Mucosa of rectum (tissue), 2 donors: ENCODE measurements around the gene IL11RA.

Experiments
- H3K27ac ChIP-seq, 2 donors: one replicate each; pipeline ENCODE4 v1.7.0; 2013; ENCODE audit warnings: inconsistent platforms in 2 of 2, low read depth in 2 of 2, low read length in 2 of 2
- H3K27me3 ChIP-seq, 2 donors: one replicate each; pipeline ENCODE4 v1.7.0; 2013; ENCODE audit warnings: low read length in 2 of 2; ENCODE audit not compliant: control insufficient read depth in 2 of 2, insufficient read depth in 2 of 2
- H3K36me3 ChIP-seq, 2 donors: one replicate each; pipeline ENCODE4 v1.7.0; 2013; ENCODE audit warnings: low read length in 2 of 2; ENCODE audit not compliant: control insufficient read depth in 2 of 2, insufficient read depth in 2 of 2
- H3K4me1 ChIP-seq, 2 donors: one replicate each; pipeline ENCODE4 v1.7.0; 2013; ENCODE audit warnings: low read length in 2 of 2, mild to moderate bottlenecking in 1 of 2; ENCODE audit not compliant: control insufficient read depth in 2 of 2, insufficient read depth in 2 of 2
- H3K4me3 ChIP-seq, 2 donors: one replicate each; pipeline ENCODE4 v1.7.0; 2013; ENCODE audit warnings: low read length in 2 of 2
- H3K9ac ChIP-seq, 2 donors: one replicate each; pipeline ENCODE4 v1.7.0; 2013; ENCODE audit warnings: low read length in 2 of 2, low read depth in 1 of 2, mild to moderate bottlenecking in 1 of 2
- H3K9me3 ChIP-seq, 2 donors: one replicate each; pipeline ENCODE4 v1.7.0; 2013; ENCODE audit warnings: low read length in 2 of 2; ENCODE audit not compliant: control insufficient read depth in 2 of 2
- donor health status: healthy.
- donor health status: Normal muscosa, but diverticular disease.

Gene IL11RA

DNA sequence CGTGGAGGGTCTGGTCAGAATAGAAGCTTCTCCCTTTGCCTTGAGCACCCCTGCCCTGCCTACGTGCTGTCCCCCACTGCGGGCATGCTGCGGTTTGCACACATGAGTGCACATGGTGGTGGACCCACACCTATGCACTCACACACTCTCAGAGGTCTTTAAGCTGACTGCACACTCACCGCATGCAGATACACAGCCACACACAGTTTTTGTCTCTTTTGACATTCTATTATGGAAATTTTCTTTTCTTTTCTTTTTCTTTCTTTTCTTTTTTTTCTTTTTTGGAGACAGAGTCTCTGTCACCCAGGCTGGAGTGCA, 22.5 kb upstream of the IL11RA start:
- H3K36me3 ChIP-seq = no peaks in the 10 kb centered on the region
- H3K9ac ChIP-seq = no peak overlapping the region
- H3K27me3 ChIP-seq = peaks cover 42 to 50% of the 10 kb centered on the region in 2 donors
- H3K4me3 ChIP-seq = peak overlapping the region; percentile 51 to 65
- H3K27ac ChIP-seq = no peak overlapping the region
- H3K4me1 ChIP-seq = peaks cover 9 to 13% of the 10 kb centered on the region in 2 donors
- peaks cover 0 to 2% of the 10 kb centered on the region in 2 donors for H3K9me3 ChIP-seq

DNA sequence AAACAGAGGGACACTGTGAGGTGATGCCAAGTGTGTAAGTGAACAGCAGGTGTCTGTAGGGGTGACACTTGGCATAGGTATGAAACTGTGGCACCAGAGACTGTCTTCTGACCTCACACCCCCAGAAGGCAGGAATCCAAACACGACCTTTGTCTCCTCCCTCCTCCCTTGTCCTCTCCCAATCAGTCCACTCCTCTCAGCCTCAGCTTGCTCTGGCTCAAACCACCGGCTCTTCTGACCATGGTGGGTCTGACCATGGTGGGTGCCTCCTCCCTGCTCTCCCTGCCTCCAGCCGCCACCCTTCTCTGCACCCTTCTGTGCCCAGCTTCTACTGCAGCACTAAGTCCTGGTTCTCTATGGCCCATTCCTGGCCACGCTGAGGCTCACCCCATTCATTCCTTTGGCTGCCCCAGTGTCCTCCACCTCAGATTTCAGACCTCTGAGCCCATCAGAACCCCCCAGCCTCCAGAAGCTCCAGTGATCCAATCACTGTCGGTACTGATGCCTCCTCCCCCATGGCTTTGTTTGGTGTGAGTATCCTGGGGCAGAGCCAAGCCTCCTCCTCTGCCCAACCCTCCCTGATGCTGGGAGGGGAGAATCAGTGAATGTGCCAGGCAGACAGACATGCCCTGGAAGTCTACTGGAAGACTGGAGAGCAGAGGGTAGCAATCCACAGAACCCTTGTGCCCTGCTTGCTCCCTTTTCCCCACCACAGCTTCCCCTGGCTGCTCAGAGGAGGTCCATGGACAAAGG, 21.4 kb upstream of the IL11RA start:
- Histone ChIP-seq H3K9ac (no peak overlapping the region), H3K27ac (no peak overlapping the region), H3K9me3 (peaks cover 0 to 2% of the 10 kb centered on the region in 2 donors), H3K36me3 (peaks cover 0 to 7% of the 10 kb centered on the region in 2 donors), H3K27me3 (peaks cover 34 to 40% of the 10 kb centered on the region in 2 donors), H3K4me1 (peaks cover 9 to 13% of the 10 kb centered on the region in 2 donors), H3K4me3 (no peak overlapping the region)

DNA sequence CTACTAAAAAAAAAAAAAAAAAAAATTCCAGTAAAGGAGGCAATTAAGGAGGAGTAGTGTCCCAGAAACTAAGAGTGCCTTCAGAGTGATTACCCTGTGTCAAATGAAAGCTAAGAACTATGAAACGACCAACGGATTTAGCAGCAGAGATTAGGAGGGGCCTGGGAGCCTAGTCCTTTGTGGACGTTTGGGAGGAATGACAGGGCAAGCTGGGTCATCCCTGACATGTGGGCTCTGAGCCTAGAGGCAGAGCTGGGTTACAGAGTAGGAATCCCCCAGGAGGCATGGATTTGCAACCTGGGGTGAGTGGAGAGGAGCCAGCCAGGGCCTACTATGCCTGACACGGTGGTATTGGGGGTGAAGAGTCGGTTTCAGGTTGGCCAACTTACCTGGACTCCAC, 18.8 kb upstream of the IL11RA start:
- Histone ChIP-seq H3K27ac (no peak overlapping the region), H3K27me3 (peaks cover 10 to 17% of the 10 kb centered on the region in 2 donors), H3K36me3 (peaks cover 0 to 9% of the 10 kb centered on the region in 2 donors), H3K9me3 (no peaks in the 10 kb centered on the region), H3K4me1 (peaks cover 21 to 22% of the 10 kb centered on the region in 2 donors), H3K4me3 (no peak overlapping the region), H3K9ac (no peak overlapping the region)

DNA sequence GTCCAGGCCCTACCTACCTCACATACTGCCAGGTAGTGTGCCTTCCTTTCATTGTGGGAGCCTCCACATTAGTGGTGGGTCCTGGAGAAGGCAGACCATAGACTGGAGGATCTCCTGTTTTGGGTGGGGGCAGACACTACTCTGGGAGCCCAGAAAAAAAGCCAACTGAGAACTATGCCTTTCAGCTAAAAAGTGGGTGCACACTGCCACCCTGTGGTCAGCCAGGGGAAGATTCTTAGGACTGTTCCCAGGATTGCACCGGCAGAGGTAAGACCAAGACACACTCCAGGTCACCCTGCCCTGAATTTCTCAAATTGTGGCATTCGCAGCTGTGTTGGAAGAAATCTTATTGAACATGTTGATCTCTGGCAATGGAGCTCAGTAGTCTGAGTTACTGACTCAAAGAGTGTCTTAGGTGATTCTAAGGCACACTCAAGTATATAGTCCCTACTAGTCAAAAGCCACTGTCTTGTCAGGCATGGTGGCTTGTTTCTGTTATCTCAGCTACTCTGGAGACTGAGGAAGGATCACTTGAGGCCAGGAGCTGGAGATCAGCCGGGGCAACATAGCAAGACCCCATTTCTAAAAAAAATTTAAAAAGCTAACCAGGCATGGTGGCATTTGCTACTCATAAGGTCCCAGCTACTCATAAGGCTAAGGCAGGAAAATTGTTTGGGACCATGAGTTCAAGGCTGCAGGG, 18.0 kb upstream of the IL11RA start:
- H3K27me3 ChIP-seq = peaks cover 5 to 11% of the 10 kb centered on the region in 2 donors
- no peak overlapping the region for H3K4me3 ChIP-seq
- peaks cover 21% of the 10 kb centered on the region in 2 donors for H3K4me1 ChIP-seq
- no peak overlapping the region for H3K9ac ChIP-seq
- no peaks in the 10 kb centered on the region for H3K9me3 ChIP-seq
- peaks cover 0 to 9% of the 10 kb centered on the region in 2 donors for H3K36me3 ChIP-seq
- no peak overlapping the region for H3K27ac ChIP-seq

DNA sequence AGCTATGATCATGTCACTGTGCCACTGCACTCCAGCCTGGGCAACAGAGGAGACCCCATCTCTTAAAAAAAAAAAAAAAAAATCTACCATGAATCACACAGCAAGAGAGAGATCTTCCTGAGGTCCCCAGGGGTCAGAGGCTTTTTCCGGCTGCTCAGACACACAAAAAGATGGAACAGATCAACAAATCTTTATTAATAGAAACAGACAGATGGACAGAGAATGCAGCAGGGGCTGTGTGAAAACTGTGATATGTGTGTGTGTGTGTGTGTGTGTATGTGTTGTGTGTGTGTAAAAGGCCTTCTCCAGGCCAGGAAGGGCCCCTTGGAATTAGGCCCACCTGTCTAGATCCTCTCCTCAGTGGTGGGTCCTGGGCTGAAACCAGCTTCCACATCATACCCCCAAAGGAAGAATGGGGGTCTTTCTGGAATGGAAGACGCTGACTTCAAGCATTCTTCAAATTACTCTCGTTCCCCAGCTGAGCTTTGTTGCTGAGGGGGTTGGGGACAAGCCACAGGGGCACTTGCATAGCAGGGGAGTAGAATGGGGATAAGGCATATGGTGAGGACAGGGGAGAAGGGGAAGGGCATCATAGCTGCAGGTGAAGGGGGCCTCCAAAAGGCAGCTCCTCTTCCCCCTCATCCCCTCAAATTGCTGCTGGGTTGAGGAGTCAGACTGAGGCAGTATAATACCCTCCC, 17.3 kb upstream of the IL11RA start:
- Histone ChIP-seq H3K36me3 (peaks cover 0 to 9% of the 10 kb centered on the region in 2 donors), H3K4me3 (no peak overlapping the region), H3K27ac (no peak overlapping the region), H3K9me3 (no peaks in the 10 kb centered on the region), H3K27me3 (peaks cover 0 to 6% of the 10 kb centered on the region in 2 donors), H3K9ac (no peak overlapping the region), H3K4me1 (peaks cover 21% of the 10 kb centered on the region in 2 donors)

DNA sequence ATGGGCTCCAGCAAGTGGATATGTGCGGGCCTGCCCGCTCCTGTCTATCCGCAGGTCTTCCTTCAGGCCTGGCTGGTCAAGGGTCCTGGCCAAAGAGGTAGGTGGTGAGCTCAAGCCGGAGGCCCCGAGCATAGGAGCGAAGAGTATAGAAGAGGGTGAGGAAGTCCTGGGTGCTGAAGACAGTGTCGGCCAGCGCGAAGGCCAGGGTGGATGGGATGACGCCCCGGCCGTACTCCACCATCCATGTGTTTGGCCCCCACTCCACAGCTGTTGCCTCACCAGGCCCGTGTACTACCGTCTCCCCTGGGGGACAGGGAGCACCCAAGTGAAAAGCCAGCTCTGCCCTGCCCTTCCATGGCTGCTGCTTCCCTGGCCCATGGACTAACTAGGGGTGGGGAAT, 16.4 kb upstream of the IL11RA start:
- peaks cover 15 to 16% of the 10 kb centered on the region in 2 donors for H3K4me1 ChIP-seq
- no peak overlapping the region for H3K4me3 ChIP-seq
- peaks cover 0 to 9% of the 10 kb centered on the region in 2 donors for H3K36me3 ChIP-seq
- peaks cover 0 to under 1% of the 10 kb centered on the region in 2 donors for H3K27me3 ChIP-seq
- no peak overlapping the region for H3K9ac ChIP-seq
- no peaks in the 10 kb centered on the region for H3K9me3 ChIP-seq
- no peak overlapping the region for H3K27ac ChIP-seq

DNA sequence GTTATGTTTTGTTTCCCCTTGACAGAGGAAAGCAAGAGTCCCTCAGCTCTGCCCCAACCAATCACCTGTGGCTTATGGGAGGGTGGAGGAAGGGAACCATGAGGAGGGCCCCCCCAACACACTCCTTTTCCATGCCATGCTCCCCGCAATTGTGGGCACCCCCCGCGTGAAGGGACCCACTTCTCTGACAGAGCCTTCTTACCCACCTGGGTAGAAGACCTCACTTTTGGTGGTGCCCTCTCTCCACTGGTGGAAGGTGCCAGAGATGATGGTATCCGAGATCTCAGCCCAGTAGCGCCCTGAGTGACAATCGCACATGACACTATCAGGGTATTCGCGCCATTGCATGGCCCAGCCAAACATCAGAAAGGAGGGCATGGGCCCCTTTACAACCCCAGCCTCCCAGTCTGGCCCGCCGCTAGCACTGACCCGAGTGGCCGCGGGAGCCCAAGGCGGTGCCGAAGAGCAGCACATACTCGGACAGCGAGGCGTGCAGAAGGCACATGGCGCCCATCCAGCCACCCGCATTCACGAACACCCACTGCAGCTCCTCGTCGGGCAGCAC, 15.1 kb upstream of the IL11RA start:
- H3K27me3 ChIP-seq = no peaks in the 10 kb centered on the region
- H3K36me3 ChIP-seq = peaks cover 0 to 9% of the 10 kb centered on the region in 2 donors
- no peaks in the 10 kb centered on the region for H3K9me3 ChIP-seq
- H3K4me3 ChIP-seq = peak overlapping the region; percentile 90 to 92
- peak overlapping the region; percentile 80 to 92 for H3K9ac ChIP-seq
- peak overlapping the region; percentile 79 to 84 for H3K27ac ChIP-seq
- peaks cover 15 to 16% of the 10 kb centered on the region in 2 donors for H3K4me1 ChIP-seq

DNA sequence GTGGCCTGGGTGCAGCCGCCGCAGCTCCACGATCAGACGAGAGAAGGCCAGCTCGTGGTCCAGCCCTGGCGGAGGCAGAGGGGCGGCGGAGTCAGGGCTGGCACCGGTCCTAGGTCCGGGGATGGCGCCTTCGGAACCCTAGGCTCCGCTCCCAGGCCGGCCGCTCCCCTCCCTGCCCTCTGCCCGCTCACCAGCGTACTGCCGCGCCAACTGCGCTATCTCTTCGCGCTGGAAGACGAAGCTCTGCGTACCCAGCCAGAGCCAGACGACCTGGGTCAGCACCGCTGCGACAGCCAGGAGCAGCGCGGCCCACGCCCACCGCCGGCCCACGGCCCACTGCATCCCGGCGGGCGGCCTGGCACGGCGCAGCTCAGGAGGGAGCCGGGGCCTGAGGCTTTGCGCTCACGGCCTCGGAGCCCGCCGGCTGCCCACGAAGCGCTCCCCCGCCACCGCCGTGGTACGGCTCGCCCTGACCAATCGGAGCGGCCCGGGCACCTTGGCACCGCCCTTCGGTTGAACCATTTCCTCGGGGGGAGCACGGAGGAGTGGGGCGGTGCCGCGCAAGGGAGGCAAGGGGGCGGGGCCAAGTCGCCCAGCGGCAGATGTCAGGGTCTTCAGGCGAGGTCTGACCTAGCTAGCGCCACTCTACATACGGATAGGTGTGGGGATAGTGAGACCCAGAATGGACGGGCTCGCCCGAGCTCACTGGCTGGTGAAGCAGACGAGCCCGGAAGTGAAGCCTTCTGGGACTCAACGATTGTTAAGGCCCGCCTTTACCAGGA, 14.4 kb upstream of the IL11RA start, which contains the start of gene SIGMAR1:
TSS of gene SIGMAR1 (minus strand) at position 432 of the 782 bp plus-strand sequence. CDS start at position 342, 90 bp downstream.
- H3K36me3 ChIP-seq = peaks cover 0 to 9% of the 10 kb centered on the region in 2 donors
- H3K4me3 ChIP-seq = peak within 1 kb of the TSS; percentile 90 to 92
- H3K9ac ChIP-seq = peak within 1 kb of the TSS; percentile 80 to 92
- H3K9me3 ChIP-seq = no peaks in the 10 kb centered on the region
- peak within 1 kb of the TSS; percentile 79 to 84 for H3K27ac ChIP-seq
- no peaks in the 10 kb centered on the region for H3K27me3 ChIP-seq
- peaks cover 15 to 16% of the 10 kb centered on the region in 2 donors for H3K4me1 ChIP-seq

DNA sequence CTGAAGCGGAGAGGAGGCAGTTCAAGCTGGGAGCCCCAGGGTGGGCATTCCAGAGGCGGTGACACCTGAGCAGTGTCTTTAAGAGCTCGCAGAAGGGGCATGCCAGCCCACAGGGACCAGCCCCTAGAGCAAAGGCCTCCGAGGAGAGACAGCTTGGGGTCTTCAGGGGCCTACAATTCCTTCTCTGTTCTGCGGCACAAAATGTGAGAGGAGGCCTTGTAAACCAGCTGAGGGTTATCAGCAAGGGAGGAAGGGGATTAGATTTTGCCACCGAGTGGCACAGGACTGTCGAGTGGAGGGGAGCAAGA, 13.9 kb upstream of the IL11RA start:
- H3K4me3 ChIP-seq = peak overlapping the region; percentile 90 to 92
- no peaks in the 10 kb centered on the region for H3K9me3 ChIP-seq
- peaks cover 15 to 16% of the 10 kb centered on the region in 2 donors for H3K4me1 ChIP-seq
- H3K27me3 ChIP-seq = no peaks in the 10 kb centered on the region
- peaks cover 0 to 9% of the 10 kb centered on the region in 2 donors for H3K36me3 ChIP-seq
- H3K27ac ChIP-seq = peak overlapping the region; percentile 79 to 84
- peak overlapping the region; percentile 80 to 92 for H3K9ac ChIP-seq
